Measurements from ENCODE around the gene EMILIN2.
"Not testable (repeated sequence)": the region's sequence is repeated elsewhere in the genome, so short reads cannot be mapped to it uniquely, and the experiment has no call there.

EMILIN2 gene

DNA sequence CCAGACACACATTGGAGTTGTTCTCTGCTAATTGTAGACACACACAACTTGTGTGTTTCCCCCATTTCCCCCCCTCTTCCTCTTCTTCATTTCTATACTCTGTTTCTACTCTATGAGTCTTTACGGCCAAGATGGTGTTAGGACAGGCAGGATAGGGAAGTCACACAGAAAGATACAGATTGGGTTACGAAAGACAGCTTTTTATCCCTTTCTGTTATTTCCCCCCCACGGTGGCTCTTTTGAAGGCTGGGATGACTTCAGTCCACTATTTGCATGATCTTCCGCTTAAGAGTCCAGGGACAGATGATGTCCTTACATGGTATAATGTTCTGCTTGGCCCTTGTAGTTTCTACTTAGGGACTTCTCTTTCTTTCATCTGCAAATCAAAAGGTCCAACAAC lies 1.6 kb upstream of the EMILIN2 start:
- no peak for DNase-seq (ENCODE audit: low read depth in 2 of 2)

DNA sequence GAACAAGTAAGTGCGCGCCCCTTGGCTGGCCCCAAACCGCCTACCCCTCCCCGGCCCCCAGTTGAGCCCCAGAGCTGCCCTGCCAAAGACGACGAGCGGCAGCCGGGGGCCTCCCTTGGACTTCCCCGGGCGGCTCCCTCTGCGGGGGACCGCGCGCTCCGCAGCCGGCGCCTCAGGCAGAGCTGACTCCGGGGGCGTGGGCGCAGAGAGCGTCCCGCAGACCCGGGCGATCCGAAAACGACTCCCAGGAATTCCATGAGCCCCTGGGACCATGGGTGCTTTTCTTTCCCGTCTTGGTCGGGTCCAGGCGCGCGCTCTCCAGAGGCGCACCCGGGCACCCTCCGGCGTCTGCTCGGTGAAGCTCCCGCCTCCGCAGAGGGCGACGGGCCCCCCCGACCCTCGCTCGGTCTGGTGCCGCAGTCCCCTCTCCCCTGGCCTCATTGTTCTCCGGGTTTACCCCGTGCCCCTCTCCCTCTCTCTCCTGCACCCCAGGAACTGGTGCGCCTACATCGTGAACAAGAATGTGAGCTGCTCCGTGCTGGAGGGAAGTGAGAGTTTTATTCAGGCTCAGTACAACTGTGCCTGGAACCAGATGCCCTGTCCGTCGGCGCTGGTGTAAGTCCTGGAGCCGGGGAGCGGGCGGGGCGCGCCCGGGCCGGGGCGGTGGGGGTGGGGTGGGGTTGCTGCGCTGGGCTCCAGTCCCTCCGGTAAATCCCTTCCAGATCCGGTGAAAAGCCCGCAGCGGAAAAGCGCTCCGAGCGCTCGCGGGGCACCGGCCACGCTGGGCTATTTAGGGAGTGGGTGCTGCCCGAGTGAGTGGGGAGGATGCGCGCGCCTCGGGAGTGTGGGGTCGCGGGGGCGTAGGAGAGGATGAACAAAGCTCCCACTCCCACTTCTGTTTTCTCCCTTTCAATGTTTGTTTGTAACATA lies 776 bp downstream of the EMILIN2 start:
- no peak for DNase-seq (ENCODE audit: low read depth in 2 of 2)

- DNase-seq (ENCODE audit: low read depth in 2 of 2), result no peak
Observed at GRCh38 chr18:2848247-2849246, 1.7 kb downstream of the EMILIN2 start.

GRCh38 chr18:2850816-2851215 lies 4.0 kb downstream of the EMILIN2 start:
- DNase-seq (ENCODE audit: low read depth in 2 of 2), result no peak

DNA sequence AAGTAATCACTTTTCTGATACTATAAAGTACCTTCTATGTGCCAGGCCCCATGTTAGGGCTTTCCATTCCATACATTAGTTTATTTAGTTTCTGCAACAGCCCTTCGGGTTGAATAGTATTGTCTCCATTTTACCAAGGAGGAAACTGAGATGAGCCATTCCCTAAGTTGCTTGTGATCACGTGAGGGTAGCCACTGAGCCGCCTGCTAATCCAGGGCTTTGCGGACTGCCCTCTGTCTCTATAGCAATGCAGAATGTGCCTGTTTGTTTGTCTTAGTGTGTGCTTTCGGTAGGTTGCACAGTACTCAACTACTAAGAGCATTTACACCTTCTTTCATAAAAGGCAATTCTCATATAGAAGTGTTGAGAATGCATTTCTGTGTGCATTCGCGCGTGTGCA lies 5.0 kb downstream of the EMILIN2 start:
- DNase-seq (ENCODE audit: low read depth in 2 of 2), result no peak

- DNase-seq (ENCODE audit: low read depth in 2 of 2), result not testable (repeated sequence)
Observed at GRCh38 chr18:2852460-2852859, 5.7 kb downstream of the EMILIN2 start.

- no peak for DNase-seq (ENCODE audit: low read depth in 2 of 2)
Observed at GRCh38 chr18:2853173-2853925, 6.5 kb downstream of the EMILIN2 start.

GRCh38 chr18:2853926-2854664 lies 7.3 kb downstream of the EMILIN2 start:
- no peak for DNase-seq (ENCODE audit: low read depth in 2 of 2)

GRCh38 chr18:2854875-2855274 lies 8.1 kb downstream of the EMILIN2 start:
- DNase-seq (ENCODE audit: low read depth in 2 of 2), result no peak

DNA sequence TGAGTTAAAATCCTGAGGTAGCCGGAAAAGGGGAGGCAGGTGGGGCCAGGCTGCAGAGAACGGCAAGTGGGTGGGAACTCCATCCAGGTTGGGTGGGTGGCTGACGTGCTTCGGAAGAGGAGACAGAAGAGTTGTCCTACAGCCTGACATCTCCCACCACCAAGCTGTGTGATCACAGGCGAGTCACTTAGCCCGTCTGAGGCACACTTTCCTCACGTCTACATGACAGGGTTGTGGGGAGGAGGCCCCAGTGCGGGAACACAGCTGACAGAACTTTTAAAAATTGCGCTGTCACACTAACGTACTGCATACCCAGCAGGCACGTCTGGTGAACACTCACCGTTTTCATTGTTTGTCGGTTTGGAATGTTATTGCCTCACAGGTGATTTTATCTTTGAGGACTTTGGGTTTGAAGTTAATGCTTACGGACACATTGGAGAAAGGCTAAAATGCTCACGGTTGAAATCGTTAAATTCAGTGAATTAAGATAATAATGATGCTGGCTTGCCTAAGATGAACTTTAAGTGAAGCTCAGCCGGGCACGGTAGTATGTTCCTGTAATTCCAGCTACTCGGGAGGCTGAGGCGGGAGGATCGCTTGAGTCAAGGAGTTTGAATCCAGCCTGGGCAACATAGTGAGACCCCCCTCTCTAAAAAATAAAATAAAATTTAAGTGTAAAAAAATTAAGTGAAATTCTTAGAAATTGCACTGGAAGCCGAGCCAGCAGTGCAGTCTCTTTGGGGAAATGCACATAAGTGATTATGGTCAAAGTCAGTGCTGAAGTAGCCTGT lies 8.9 kb downstream of the EMILIN2 start:
- DNase-seq (ENCODE audit: low read depth in 2 of 2), result no peak

DNA sequence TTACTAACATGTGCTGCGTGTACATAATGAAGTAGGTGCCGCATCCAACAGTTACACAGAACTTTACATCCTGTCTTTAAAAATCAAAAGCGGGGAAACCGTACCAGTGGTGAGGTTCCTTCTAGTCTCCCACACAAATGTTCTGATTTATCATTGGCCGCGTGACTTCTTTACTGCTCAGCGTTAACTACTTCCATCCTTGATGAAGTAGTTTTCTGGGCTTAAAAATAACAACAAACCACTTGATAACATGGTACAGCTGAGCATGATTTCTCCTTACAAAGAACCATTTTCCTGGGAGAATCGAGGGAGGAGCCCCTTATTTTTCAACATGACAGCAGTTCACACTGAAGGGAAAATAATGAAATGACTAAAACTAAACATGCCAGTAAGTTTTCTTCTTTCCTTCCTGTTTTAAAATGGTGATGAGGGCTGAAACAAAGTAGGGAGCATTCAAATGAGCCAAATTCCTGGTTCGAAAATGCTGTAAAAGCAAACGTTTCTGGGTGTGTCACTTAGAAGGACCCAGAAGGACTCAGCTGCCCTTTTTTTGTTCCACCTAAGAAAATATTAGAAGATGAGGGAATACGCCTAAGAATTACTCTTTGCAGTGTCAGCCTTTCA lies 9.9 kb downstream of the EMILIN2 start:
- no peak for DNase-seq (ENCODE audit: low read depth in 2 of 2)

GRCh38 chr18:2857491-2858131 lies 10.8 kb downstream of the EMILIN2 start:
- no peak for DNase-seq (ENCODE audit: low read depth in 2 of 2)

- DNase-seq (ENCODE audit: low read depth in 2 of 2), result not testable (repeated sequence)
Observed at GRCh38 chr18:2860397-2860796, 13.6 kb downstream of the EMILIN2 start.

DNA sequence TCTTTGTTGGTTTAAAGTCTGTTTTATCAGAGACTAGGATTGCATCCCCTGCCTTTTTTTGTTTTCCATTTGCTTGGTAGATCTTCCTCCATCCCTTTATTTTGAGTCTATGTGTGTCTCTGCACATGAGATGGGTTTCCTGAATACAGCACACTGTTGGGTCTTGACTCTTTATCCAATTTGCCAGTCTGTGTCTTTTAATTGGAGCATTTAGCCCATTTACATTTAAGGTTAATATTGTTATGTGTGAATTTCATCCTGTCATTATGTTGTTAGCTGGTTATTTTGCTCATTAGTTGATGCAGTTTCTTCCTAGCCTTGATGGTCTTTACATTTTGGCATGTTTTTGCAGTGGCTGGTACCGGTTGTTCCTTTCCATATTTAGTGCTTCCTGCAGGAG lies 17.2 kb downstream of the EMILIN2 start:
- DNase-seq (ENCODE audit: low read depth in 2 of 2), result not testable (repeated sequence)

DNA sequence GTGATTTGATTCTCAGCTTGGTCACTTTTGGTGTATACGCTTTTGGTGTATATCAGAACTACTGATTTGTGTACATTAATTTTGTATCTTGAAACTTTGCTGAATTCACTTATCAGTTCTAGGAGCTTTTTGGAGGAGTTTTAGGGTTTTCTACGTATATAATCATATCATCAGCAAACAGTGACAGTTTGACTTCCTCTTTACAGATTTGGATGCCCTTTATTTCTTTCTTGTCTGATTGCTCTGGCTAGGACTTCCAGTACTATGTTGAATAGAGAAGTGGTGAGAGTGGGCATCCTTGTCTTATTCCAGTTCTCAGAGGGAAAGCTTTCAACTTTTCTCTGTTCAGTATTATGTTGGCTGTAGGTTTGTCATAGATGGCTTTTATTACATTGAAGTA lies 19.7 kb downstream of the EMILIN2 start:
- not testable (repeated sequence) for DNase-seq (ENCODE audit: low read depth in 2 of 2)

DNA sequence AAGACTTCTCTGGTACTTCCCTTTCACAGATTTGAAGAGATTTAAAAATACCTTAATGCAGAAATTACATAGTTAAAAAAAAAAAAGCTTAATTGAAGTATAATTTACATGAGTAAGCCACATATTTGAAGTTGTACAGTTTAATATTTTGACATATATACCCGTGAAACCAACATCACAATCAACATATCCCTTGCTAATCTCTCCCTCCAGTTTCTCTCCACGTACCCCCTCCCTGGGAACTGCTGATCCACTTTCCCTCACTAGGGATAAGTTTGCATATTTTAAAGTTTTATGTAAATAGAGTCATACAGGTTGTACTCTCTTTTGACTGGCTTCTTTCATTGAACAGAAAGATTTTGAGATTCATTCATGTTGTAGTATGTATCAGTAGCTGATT lies 22.4 kb downstream of the EMILIN2 start:
- DNase-seq (ENCODE audit: low read depth in 2 of 2), result no peak

DNA sequence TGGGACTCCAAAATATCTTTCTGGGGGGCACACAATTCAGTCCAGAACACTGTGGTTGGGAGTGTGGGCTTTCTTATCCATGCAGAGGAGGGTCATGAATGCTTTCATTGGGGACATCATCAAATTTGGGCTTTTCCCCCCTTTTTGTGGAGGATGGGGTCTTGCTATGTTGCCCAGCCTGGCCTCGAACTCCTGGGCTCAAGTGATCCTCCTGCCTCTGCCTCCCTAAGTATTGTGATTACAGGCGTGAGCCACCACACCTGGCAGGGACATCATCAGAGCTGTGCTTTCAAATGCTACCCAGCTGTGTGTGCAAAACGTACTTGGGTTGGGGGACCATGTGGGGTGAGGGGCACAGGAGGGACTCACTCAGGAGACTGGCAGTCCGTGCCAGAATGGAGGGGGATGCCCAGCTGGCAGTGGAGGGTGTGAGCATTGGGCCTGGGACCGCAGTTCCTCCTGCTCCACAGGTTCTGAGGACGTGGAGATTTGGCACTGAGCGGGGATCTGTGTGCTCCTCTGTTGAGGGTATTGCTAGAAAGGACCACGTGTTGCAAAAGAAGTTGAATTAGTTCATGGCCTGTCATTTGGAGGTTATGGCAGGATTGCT lies 24.4 kb downstream of the EMILIN2 start:
- DNase-seq (ENCODE audit: low read depth in 2 of 2), result no peak

DNA sequence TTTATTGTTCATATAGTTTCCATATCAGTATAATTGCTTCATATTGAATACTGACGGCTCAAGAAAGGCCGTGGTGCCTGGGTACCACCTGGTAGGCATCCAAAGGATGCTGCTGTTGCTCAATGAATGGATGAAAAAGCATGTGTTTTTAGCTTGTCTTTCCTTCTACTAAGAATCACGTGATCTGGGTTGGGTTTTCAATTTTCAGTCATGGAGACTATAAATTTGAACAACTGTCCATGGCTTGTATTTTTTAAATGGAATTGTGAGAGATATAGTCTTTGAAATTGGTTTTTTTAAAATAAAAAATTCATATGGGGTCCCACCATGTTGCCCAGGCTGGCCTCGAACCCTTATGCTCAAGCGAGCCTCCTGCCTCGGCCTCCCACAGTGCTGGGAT lies 25.3 kb downstream of the EMILIN2 start:
- DNase-seq (ENCODE audit: low read depth in 2 of 2), result no peak

DNA sequence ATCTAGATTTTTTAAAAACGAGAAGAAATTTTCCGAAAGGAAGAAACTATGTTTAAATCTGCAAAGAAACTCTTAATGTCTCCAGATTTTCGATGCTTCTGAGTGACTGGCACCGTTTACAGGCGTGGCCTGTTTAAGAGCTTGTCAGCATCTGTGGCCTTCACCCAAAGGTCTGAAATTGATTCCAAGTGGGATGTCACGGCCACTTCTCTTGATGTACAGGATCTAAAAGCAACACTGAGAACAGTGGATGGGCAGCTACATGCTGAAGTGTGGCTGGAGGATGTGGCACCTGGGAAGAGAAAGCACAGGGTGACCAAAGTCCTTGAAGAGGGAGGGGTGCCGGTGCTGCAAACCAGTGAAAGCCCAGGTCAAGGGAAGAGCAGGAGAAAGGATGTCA lies 28.0 kb downstream of the EMILIN2 start:
- DNase-seq (ENCODE audit: low read depth in 2 of 2), result no peak

Measured in stimulated activated CD8-positive, alpha-beta memory T cell treated with anti-CD3 and anti-CD28 coated beads, Interleukin-2, amount 100 ng/mL, for 1 hour (primary cell).